OCI-LY7 (cell line): ENCODE data around the gene KLF3.

Experiments used
- EZH2phosphoT487 ChIP-seq: fragments of 200-600 bp; sonication (generic); IDR thresholded peaks from 2 replicates; pipeline ENCODE4 v1.6.1; 2018; ENCODE audit warnings: low read depth, borderline replicate concordance, mild to moderate bottlenecking, mixed run types, antibody characterized with exemption, low read length, moderate library complexity, mixed read lengths
- TF ChIP-seq, protein P1 (sequence below): fragments of 200-600 bp; sonication (generic); conservative IDR thresholded peaks from 2 replicates; pipeline ENCODE4 v1.5.1; 2014; ENCODE audit warnings: mild to moderate bottlenecking, antibody characterized with exemption, low read length, moderate library complexity, mixed read lengths

DNA sequence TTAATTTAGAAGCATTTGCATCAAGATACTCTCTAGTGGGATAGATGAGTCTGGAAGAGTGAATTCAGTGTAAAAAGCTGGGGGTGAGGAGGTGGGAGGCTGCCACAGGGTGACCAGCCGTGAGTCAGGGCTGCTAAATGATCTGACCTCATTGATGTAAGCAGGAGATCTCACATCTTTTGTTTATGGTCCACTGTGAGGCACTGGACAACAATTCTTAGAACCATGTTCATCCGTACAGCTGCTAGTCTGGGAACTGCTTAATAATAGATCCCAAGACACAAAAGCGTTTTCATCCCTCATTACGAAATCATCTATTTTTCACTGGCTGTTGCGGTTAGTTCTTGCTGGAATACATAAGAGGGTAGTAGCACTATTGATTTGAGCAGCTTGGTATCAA is 14.1 kb downstream of the KLF3 start:
- TF ChIP-seq, protein P1, sequence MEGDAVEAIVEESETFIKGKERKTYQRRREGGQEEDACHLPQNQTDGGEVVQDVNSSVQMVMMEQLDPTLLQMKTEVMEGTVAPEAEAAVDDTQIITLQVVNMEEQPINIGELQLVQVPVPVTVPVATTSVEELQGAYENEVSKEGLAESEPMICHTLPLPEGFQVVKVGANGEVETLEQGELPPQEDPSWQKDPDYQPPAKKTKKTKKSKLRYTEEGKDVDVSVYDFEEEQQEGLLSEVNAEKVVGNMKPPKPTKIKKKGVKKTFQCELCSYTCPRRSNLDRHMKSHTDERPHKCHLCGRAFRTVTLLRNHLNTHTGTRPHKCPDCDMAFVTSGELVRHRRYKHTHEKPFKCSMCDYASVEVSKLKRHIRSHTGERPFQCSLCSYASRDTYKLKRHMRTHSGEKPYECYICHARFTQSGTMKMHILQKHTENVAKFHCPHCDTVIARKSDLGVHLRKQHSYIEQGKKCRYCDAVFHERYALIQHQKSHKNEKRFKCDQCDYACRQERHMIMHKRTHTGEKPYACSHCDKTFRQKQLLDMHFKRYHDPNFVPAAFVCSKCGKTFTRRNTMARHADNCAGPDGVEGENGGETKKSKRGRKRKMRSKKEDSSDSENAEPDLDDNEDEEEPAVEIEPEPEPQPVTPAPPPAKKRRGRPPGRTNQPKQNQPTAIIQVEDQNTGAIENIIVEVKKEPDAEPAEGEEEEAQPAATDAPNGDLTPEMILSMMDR = no peak
- no peak for TF ChIP-seq EZH2phosphoT487
